CD14-positive monocyte (primary cell): ENCODE measurements around the gene RTRAF. TPM values are rescaled to one million over a fixed set of nuclear protein-coding genes. Genes with fewer than 3 reads are reported as not detected.

ENCODE experiments used
- DNase-seq, 3 donors: peaks; one replicate each; pipeline ENCODE4 v3.0.0-alpha.2; 2011 to 2022
- H2AFZ ChIP-seq: 2 replicates; pipeline ENCODE4 v1.6.0; 2012; ENCODE audit warnings: mild to moderate bottlenecking, low read depth, low read length, inconsistent platforms; ENCODE audit not compliant: insufficient read depth, poor library complexity, severe bottlenecking
- H3K27ac ChIP-seq, 2 donors: 1 replicate in 1 of 2; 2 replicates in 1 of 2; pipeline ENCODE4 v1.5.1; 2012 to 2013; ENCODE audit warnings: low read length in 2 of 2, control low read depth in 1 of 2, inconsistent platforms in 1 of 2, low read depth in 1 of 2, mild to moderate bottlenecking in 1 of 2
- H3K27me3 ChIP-seq, 2 donors: one replicate each; pipeline versions ENCODE4 v1.6.0 to v1.6.1; 2011 to 2013; ENCODE audit warnings: low read length in 2 of 2; ENCODE audit not compliant: control insufficient read depth in 2 of 2, insufficient read depth in 2 of 2
- H3K36me3 ChIP-seq, 2 donors: replicated peaks in 1 of 2; 1 replicate in 1 of 2; 2 replicates in 1 of 2; pipeline versions ENCODE4 v1.5.1 to v1.6.1; 2012 to 2013; ENCODE audit warnings: low read length in 2 of 2, control low read depth in 1 of 2, inconsistent platforms in 1 of 2, mild to moderate bottlenecking in 1 of 2; ENCODE audit not compliant: insufficient read depth in 2 of 2, control insufficient read depth in 1 of 2
- H3K4me1 ChIP-seq, 2 donors: 1 replicate in 1 of 2; 2 replicates in 1 of 2; pipeline versions ENCODE4 v1.5.1 to v1.6.1; 2012 to 2013; ENCODE audit warnings: low read length in 2 of 2, control low read depth in 1 of 2, inconsistent platforms in 1 of 2, mild to moderate bottlenecking in 1 of 2, moderate library complexity in 1 of 2; ENCODE audit not compliant: insufficient read depth in 2 of 2, control insufficient read depth in 1 of 2
- H3K4me2 ChIP-seq: replicated peaks from 2 replicates; pipeline ENCODE3; 2012; ENCODE audit warnings: low read length, moderate library complexity, mild to moderate bottlenecking; ENCODE audit not compliant: poor library complexity, severe bottlenecking; ENCODE audit errors: extremely low read depth
- H3K4me3 ChIP-seq, 3 experiments: fragments of 200-600 bp in 1 of 3; sonication (generic) in 1 of 3; replicated peaks in 1 of 3; 1 replicate in 2 of 3; 2 replicates in 1 of 3; pipeline ENCODE4 v1.5.1; 2011 to 2013; ENCODE audit warnings: low read length in 3 of 3, mild to moderate bottlenecking in 3 of 3, control low read depth in 2 of 3, low read depth in 2 of 3, inconsistent platforms in 1 of 3, moderate library complexity in 1 of 3
- H3K79me2 ChIP-seq: 2 replicates; pipeline ENCODE4 v1.6.0; 2012; ENCODE audit warnings: mild to moderate bottlenecking, control low read depth, inconsistent platforms, low read length, moderate library complexity; ENCODE audit not compliant: insufficient read depth
- H3K9ac ChIP-seq: 2 replicates; pipeline ENCODE4 v1.6.0; 2017; ENCODE audit warnings: low read length, mild to moderate bottlenecking; ENCODE audit not compliant: insufficient read depth, poor library complexity, severe bottlenecking
- H3K9me3 ChIP-seq, 2 donors: replicated peaks in 1 of 2; 1 replicate in 1 of 2; 2 replicates in 1 of 2; pipeline versions ENCODE4 v1.5.1 to v1.6.1; 2012 to 2013; ENCODE audit warnings: low read length in 2 of 2, control low read depth in 1 of 2; ENCODE audit not compliant: control insufficient read depth in 1 of 2, insufficient read depth in 1 of 2
- H4K20me1 ChIP-seq: 2 replicates; pipeline ENCODE4 v1.6.0; 2012; ENCODE audit warnings: mild to moderate bottlenecking, low read length, control low read depth, moderate library complexity; ENCODE audit not compliant: insufficient read depth
- H3K27ac Mint-ChIP-seq, 7 donors: one replicate each; pipeline ENCODE4 v1.8.0; 2020; ENCODE audit warnings: mild to moderate bottlenecking in 7 of 7, mixed read lengths in 7 of 7, moderate library complexity in 6 of 7, inconsistent platforms in 2 of 7
- H3K27me3 Mint-ChIP-seq, 3 donors: one replicate each; pipeline ENCODE4 v1.8.0; 2021 to 2022; ENCODE audit warnings: low read depth in 3 of 3, mild to moderate bottlenecking in 3 of 3, mixed read lengths in 3 of 3, moderate library complexity in 3 of 3, inconsistent platforms in 1 of 3
- H3K36me3 Mint-ChIP-seq, 2 donors: one replicate each; pipeline ENCODE4 v1.8.0; 2020; ENCODE audit warnings: mixed read lengths in 2 of 2, inconsistent platforms in 1 of 2, mild to moderate bottlenecking in 1 of 2
- H3K4me1 Mint-ChIP-seq: one replicate; pipeline ENCODE4 v1.8.0; 2020; ENCODE audit warnings: mild to moderate bottlenecking, mixed read lengths
- H3K4me3 Mint-ChIP-seq, 2 donors: one replicate each; pipeline ENCODE4 v1.8.0; 2020; ENCODE audit warnings: mild to moderate bottlenecking in 2 of 2, mixed read lengths in 2 of 2, moderate library complexity in 1 of 2
- H3K9me3 Mint-ChIP-seq, 7 donors: one replicate each; pipeline ENCODE4 v1.8.0; 2020 to 2022; ENCODE audit warnings: mixed read lengths in 7 of 7, mild to moderate bottlenecking in 6 of 7, moderate library complexity in 6 of 7, inconsistent platforms in 2 of 7
- WGBS: methylation state at CpG from one replicate; pipeline ENCODE4 v1.1.5; 2013; ENCODE audit warnings: missing lambda C conversion rate; ENCODE audit not compliant: insufficient coverage; 5-methylcytosine and 5-hydroxymethylcytosine counted together
- intact Hi-C, 2 donors: fragments of 100-400 bp; cut with micrococcal nuclease; formaldehyde crosslinking; loops; one replicate each; pipeline versions ENCODE4 v1.15.0 to v1.15.1; 2023
- polyA plus RNA-seq, 3 donors: library from polyadenylated mRNA; depleted of rRNA in 1 of 3; unstranded in 2 of 3; stranded (reverse) in 1 of 3; fragments of 300-500 nt in 2 of 3; fragments of >200 nt in 1 of 3; fragmentation: Illumina TruSeq in 2 of 3; gene quantifications; 1 replicate in 2 of 3; 2 replicates in 1 of 3; pipeline ENCODE4 v1.2.3, GENCODE V29; 2012 to 2021
- TF ChIP-seq, protein P1 (sequence below): fragments of 200-600 bp; IDR thresholded peaks from one replicate; pipeline ENCODE4 v1.8.0; 2022; ENCODE audit warnings: antibody characterized with exemption, mild to moderate bottlenecking

RTRAF gene
- polyA plus RNA-seq, 3 donors = 51.6 to 152 (median 149) TPM

- Mint-ChIP-seq H3K4me3 (no peak overlapping the region), H3K27ac (no peak overlapping the region), H3K4me1 (no peaks in the 10 kb centered on the region), H3K9me3 (no peaks in the 10 kb centered on the region), H3K27me3 (no peaks in the 10 kb centered on the region), H3K36me3 (peaks cover 82 to 85% of the 10 kb centered on the region in 2 donors)
- DNase-seq = no peak
- WGBS = no CpG with 5 or more reads among the region's 2 CpGs
- peaks cover 10% of the 10 kb centered on the region for H4K20me1 ChIP-seq
- H3K79me2 ChIP-seq = peaks cover 10% of the 10 kb centered on the region
- intact Hi-C loops = no loop called here
- H3K4me1 ChIP-seq = no peaks in the 10 kb centered on the region
- no peaks in the 10 kb centered on the region for H3K9me3 ChIP-seq
- no peak overlapping the region for H3K4me2 ChIP-seq
- TF ChIP-seq, protein P1, sequence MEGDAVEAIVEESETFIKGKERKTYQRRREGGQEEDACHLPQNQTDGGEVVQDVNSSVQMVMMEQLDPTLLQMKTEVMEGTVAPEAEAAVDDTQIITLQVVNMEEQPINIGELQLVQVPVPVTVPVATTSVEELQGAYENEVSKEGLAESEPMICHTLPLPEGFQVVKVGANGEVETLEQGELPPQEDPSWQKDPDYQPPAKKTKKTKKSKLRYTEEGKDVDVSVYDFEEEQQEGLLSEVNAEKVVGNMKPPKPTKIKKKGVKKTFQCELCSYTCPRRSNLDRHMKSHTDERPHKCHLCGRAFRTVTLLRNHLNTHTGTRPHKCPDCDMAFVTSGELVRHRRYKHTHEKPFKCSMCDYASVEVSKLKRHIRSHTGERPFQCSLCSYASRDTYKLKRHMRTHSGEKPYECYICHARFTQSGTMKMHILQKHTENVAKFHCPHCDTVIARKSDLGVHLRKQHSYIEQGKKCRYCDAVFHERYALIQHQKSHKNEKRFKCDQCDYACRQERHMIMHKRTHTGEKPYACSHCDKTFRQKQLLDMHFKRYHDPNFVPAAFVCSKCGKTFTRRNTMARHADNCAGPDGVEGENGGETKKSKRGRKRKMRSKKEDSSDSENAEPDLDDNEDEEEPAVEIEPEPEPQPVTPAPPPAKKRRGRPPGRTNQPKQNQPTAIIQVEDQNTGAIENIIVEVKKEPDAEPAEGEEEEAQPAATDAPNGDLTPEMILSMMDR = no peak
- no peak overlapping the region for H2AFZ ChIP-seq
- H3K27me3 ChIP-seq = no peaks in the 10 kb centered on the region
- H3K36me3 ChIP-seq = peaks cover 84 to 99% of the 10 kb centered on the region in 2 donors
- H3K9ac ChIP-seq = no peak overlapping the region
- no peak overlapping the region for H3K27ac ChIP-seq
- no peak overlapping the region for H3K4me3 ChIP-seq
Measured at GRCh38 chr14:51999084-51999483, 9.7 kb downstream of the RTRAF start.

- Mint-ChIP-seq H3K4me1 (no peaks in the 10 kb centered on the region), H3K27me3 (no peaks in the 10 kb centered on the region), H3K27ac (no peak overlapping the region), H3K9me3 (no peaks in the 10 kb centered on the region), H3K36me3 (peaks cover 84 to 85% of the 10 kb centered on the region in 2 donors), H3K4me3 (no peak overlapping the region)
- Histone ChIP-seq H3K4me1 (no peaks in the 10 kb centered on the region), H2AFZ (no peak overlapping the region), H3K36me3 (peaks cover 84 to 99% of the 10 kb centered on the region in 2 donors), H3K27me3 (no peaks in the 10 kb centered on the region), H3K4me3 (no peak overlapping the region), H3K79me2 (peaks cover 6% of the 10 kb centered on the region), H3K9ac (no peak overlapping the region), H3K27ac (no peak overlapping the region), H4K20me1 (peaks cover 7% of the 10 kb centered on the region), H3K4me2 (no peak overlapping the region), H3K9me3 (no peaks in the 10 kb centered on the region)
- no CpG with 5 or more reads among the region's 3 CpGs for WGBS
- DNase-seq = no peak
- intact Hi-C loops = no loop called here
- TF ChIP-seq, protein P1 = no peak
Measured at GRCh38 chr14:52000019-52000582, 10.8 kb downstream of the RTRAF start.
